HG02642 (cell line): ENCODE measurements around the gene GHRL.

Source experiments
- ATAC-seq: cut with Tn5 transposase; IDR thresholded peaks from one replicate; pipeline ENCODE4 v1.9.1; 2021; ENCODE audit warnings: mild to moderate bottlenecking; ENCODE audit not compliant: unreplicated experiment, poor library complexity

GHRL gene

GRCh38 chr3:10248984-10249748 lies 43.6 kb downstream of the GHRL start:
- ATAC-seq = no peak

DNA sequence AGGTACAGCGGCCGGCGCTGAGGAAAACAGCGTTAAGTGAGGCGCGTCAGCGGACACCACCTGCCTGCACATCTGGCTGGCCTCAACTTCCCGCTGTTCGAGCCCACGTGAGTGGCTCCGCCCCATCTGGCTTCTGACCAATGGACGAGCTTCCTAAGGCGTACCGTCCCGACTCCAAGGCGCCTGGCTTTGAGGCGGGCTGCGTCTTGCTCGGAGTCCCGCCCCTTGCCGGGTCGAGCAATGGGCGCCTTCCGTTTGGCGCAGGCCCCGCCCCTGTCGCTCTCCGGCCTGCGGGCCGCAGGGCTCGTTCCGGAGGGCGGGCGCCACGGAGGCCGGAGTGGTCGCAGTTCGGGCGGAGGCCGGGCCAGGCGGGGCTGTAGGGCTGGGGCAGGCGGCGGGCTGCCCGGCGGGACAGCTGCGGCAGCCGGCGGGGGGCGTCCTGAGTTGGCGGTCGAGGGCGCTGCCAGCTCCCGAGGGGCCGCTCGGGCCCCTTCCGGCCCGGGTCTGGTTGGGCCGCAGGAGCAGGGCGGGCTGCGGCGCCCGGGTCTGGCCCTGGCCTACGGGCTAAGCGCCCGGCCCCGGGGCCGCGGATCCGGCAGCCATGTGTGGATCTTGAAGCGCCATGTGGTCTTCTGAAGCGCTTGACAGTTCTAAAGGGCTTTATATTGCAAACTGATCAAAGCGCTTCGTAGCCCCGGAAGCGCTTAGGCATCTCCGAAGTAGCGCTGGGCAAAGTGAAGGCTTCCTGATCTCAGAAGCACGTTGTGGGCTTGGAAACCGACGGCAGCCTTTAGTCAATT lies 44.4 kb downstream of the GHRL start, which contains the start of gene TATDN2:
TSS of gene TATDN2 (plus strand) at position 276 of the 800 bp plus-strand sequence. CDS start 742 bp downstream, outside the sequence.
- peak; percentile 97 for ATAC-seq

- ATAC-seq = no peak
Measured at GRCh38 chr3:10247679-10248183, 45.0 kb downstream of the GHRL start.

- no peak for ATAC-seq
Measured at GRCh38 chr3:10245081-10245712, 47.5 kb downstream of the GHRL start.

- no peak for ATAC-seq
Measured at GRCh38 chr3:10244009-10244408, 48.7 kb downstream of the GHRL start.

GRCh38 chr3:10242182-10243065 lies 50.3 kb downstream of the GHRL start:
- no peak for ATAC-seq

DNA sequence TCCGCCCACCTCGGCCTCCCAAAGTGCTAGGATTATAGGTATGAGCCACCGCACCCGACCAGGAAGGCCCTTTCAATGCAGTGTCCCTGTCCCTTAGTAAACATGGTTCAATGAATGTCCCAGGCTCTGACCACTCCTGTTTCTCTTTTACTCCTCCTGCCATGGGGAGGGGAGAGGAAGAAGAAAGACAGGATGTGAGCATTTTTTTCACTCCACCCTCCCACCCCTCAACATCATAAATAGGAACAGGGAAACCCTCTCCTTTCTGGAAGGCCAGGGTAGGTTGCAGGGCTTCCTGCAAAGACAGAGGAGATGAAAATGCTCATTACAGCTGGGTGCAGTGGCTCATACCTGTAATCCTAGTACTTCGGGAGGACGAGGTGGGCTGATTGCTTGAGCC lies 51.9 kb downstream of the GHRL start:
- no peak for ATAC-seq

- no peak for ATAC-seq
Measured at GRCh38 chr3:10238345-10239183, 54.2 kb downstream of the GHRL start.
